Jurkat, Clone E6-1 (cell line): ENCODE measurements around the gene TGFB3.

Experiments used
- DNase-seq: peaks from one replicate; pipeline ENCODE4 v3.0.0-alpha.2; 2011; ENCODE audit warnings: low read depth, low spot score
- H3K4me3 ChIP-seq: 2 replicates; pipeline ENCODE4 v1.5.1; 2011; ENCODE audit warnings: mild to moderate bottlenecking, low read length, control low read depth, moderate library complexity

TGFB3 gene

GRCh38 chr14:75917946-75918335 lies 63.9 kb downstream of the TGFB3 start:
- no peak overlapping the region for H3K4me3 ChIP-seq
- DNase-seq, result no peak

- no peak overlapping the region for H3K4me3 ChIP-seq
- no peak for DNase-seq
Observed at GRCh38 chr14:75917322-75917945, 64.4 kb downstream of the TGFB3 start.

- no peak overlapping the region for H3K4me3 ChIP-seq
- no peak for DNase-seq
Observed at GRCh38 chr14:75915045-75915444, 66.8 kb downstream of the TGFB3 start.

GRCh38 chr14:75913183-75913582 lies 68.6 kb downstream of the TGFB3 start:
- no peak for DNase-seq
- no peak overlapping the region for H3K4me3 ChIP-seq

GRCh38 chr14:75911883-75912282 lies 69.9 kb downstream of the TGFB3 start:
- no peak overlapping the region for H3K4me3 ChIP-seq
- no peak for DNase-seq

- no peak overlapping the region for H3K4me3 ChIP-seq
- no peak for DNase-seq
Observed at GRCh38 chr14:75910048-75910447, 71.7 kb downstream of the TGFB3 start.

- no peak for DNase-seq
- no peak overlapping the region for H3K4me3 ChIP-seq
Observed at GRCh38 chr14:75909630-75910029, 72.2 kb downstream of the TGFB3 start.
